ENCODE data around the gene LGALSL.

GRCh38 chr2:64466478-64467085, 12.6 kb downstream of the LGALSL start:
- TF ChIP-seq CTCF (IDR thresholded peaks at IDR 0.05) (no peak), POLR2A (IDR thresholded peaks at IDR 0.05) (no peak)

Measured in esophagus squamous epithelium (tissue), 4 donors.